Thoracic aorta (tissue), 2 donors: ENCODE results near the gene TFF1. TPM values are rescaled to one million over a fixed set of nuclear protein-coding genes. Genes with fewer than 3 reads are reported as not detected.

Experiments
- ATAC-seq: fragments of 150-250 bp; one replicate; pipeline ENCODE4 v1.8.0; 2017; ENCODE audit warnings: low read depth; ENCODE audit not compliant: insufficient number of reproducible peaks, low FRiP score
- DNase-seq: peaks from one replicate; pipeline ENCODE4 v3.0.0-alpha.2; 2020; ENCODE audit warnings: low spot score
- H3K27ac ChIP-seq, 2 donors: fragments of 200-600 bp; sonication (generic); 1 replicate in 1 of 2; 2 replicates in 1 of 2; pipeline ENCODE4 v1.5.1; 2016; ENCODE audit warnings: mild to moderate bottlenecking in 2 of 2, moderate library complexity in 2 of 2
- H3K27me3 ChIP-seq: fragments of 200-600 bp; sonication (generic); replicated peaks from 2 replicates; pipeline ENCODE4 v1.6.0; 2016; ENCODE audit warnings: mild to moderate bottlenecking; ENCODE audit not compliant: insufficient read depth
- H3K36me3 ChIP-seq: fragments of 200-600 bp; sonication (generic); one replicate; pipeline ENCODE4 v1.5.1; 2016
- H3K4me1 ChIP-seq, 2 donors: fragments of 200-600 bp; sonication (generic); 1 replicate in 1 of 2; 2 replicates in 1 of 2; pipeline versions ENCODE4 v1.5.1 to v1.6.0; 2016; ENCODE audit warnings: low read depth in 2 of 2, mild to moderate bottlenecking in 1 of 2; ENCODE audit not compliant: control insufficient read depth in 1 of 2
- H3K4me3 ChIP-seq: fragments of 200-600 bp; sonication (generic); 2 replicates; pipeline ENCODE4 v1.5.1; 2016; ENCODE audit warnings: mild to moderate bottlenecking
- H3K9me3 ChIP-seq: fragments of 200-600 bp; sonication (generic); 2 replicates; pipeline ENCODE4 v1.5.1; 2016
- total RNA-seq, 2 donors: library from RNA; depleted of rRNA; stranded (reverse); fragments of >200 nt; gene quantifications; one replicate each; pipeline versions ENCODE4 v1.1.0 to v1.2.3, GENCODE V29; 2016
- TF ChIP-seq, protein P1 (sequence below): fragments of 200-600 bp; sonication (generic); IDR thresholded peaks from one replicate; pipeline ENCODE4 v1.5.1; 2019; ENCODE audit warnings: antibody characterized with exemption

The TFF1 gene
- total RNA-seq, 2 donors from 2014 or later = 85.8 TPM; not detected in 1

DNA sequence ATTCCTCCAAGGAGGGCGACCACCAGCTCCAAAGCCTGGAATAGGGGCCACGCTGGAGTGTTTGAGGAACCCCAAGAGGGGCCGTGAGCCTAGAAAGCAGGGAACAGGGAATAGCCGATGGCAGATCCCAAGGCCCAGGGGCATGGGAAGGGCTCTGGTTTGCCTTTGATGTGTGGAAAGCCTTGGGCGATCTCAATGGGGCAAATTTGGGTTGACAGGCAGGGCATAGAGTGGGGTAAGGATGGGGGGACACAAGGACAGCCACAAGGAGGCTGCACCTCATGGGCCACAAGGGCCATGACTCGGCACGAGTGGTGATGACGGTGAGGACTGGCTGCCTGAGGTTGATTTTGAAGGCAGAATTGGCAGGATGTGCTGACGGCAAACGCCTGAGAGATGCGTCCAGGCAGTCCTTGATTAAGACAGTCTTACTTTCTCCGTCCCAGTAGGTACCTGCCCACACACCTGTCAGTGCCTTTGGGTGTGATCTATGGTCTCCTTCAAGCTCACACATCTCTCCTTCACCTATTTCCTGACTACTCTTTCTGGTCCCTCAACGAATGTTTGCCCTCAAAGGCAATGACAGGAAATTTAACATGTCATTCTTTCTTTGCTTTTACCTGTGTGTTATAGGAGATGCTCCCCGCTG is 31.5 kb upstream of the TFF1 start:
- DNase-seq = no peak
- H3K27me3 ChIP-seq = no peaks in the 10 kb centered on the region
- H3K4me3 ChIP-seq = no peak overlapping the region
- H3K9me3 ChIP-seq = peaks cover 3% of the 10 kb centered on the region
- H3K27ac ChIP-seq = no peak overlapping the region
- H3K4me1 ChIP-seq = no peaks in the 10 kb centered on the region
- TF ChIP-seq, protein P1, sequence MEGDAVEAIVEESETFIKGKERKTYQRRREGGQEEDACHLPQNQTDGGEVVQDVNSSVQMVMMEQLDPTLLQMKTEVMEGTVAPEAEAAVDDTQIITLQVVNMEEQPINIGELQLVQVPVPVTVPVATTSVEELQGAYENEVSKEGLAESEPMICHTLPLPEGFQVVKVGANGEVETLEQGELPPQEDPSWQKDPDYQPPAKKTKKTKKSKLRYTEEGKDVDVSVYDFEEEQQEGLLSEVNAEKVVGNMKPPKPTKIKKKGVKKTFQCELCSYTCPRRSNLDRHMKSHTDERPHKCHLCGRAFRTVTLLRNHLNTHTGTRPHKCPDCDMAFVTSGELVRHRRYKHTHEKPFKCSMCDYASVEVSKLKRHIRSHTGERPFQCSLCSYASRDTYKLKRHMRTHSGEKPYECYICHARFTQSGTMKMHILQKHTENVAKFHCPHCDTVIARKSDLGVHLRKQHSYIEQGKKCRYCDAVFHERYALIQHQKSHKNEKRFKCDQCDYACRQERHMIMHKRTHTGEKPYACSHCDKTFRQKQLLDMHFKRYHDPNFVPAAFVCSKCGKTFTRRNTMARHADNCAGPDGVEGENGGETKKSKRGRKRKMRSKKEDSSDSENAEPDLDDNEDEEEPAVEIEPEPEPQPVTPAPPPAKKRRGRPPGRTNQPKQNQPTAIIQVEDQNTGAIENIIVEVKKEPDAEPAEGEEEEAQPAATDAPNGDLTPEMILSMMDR = no peak
- no peaks in the 10 kb centered on the region for H3K36me3 ChIP-seq
- ATAC-seq = no peak

DNA sequence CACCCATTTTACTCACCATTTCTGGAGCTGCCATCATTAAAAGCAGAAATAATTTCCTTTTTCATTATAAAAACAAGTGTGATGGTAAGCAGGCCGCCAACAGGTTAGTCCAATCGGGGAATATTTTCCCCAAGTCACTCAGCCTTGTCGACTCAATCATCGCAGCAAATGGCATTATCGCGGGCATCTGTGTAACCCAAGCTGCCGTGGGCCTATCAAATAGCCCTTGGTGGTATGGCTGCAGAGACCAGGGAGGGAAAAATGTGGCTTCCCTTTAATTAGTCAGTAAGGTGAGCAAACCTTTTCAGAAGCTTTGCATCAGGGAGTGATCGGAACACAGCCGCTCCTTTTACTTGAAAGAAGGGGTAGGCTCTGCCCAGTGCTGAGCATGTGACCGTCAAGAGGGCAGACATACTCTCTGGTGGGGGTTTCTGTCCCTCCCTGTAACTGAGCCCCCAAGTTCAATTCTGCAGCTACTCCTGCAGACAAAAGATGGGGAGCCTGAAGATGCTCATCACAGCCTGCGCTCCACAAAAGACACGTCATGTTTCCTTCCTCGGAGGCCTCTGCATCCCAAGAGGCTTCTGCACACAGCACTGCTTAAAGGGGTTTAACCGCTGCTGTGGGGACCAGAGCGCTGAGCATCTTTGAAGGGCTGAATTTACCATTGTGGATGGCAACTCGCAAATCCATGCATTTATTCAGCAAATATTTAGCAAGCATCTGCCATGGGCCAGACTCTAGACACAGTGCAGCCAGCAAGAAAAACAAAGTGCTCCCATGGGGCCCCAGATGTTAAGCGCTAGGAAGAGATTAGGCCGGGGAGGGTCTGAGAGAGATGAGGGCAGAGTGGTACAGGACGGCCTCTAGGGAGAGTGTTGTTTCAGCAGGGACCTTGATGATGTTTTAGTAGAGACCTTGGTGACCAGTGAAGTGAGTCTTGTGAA is 30.7 kb upstream of the TFF1 start:
- no peak for DNase-seq
- no peaks in the 10 kb centered on the region for H3K36me3 ChIP-seq
- TF ChIP-seq, protein P1 = no peak
- H3K27me3 ChIP-seq = no peaks in the 10 kb centered on the region
- ATAC-seq = no peak
- H3K9me3 ChIP-seq = peaks cover 3% of the 10 kb centered on the region
- H3K4me1 ChIP-seq = no peaks in the 10 kb centered on the region
- no peak overlapping the region for H3K27ac ChIP-seq
- no peak overlapping the region for H3K4me3 ChIP-seq

DNA sequence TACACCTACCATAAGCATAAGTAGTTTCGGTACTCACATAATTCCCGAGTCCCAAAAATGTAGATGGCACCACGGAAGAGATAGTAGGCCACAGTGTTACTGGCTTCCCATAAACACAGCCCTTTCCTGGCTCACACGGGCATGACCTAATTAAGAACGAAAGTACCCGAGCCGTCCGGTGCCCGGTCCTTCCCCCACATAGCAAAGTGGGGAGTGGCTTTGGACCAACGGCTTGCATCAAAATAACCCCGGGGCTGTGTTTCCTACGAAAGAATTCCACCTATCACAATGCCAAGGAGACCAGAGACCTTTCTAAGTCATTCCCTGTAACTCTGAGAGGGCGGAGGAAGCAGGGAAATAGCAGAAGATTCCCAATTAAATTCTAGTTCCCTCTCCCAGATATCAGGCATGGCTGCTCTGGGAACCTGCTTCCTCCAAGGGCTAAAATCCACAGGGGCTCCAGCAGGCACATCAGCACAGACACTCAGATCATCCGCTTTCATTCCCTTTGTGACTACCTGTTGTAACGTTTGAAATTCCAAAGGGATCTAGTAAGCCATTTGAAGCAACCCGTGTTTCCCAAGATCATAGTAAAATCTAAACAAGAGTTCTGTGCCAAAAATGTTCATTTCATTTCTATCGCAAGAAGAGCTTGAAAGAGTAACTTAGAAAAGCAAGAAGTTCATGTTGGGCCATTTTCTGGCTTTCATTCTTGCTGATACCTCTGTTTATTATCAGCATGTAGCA is 29.7 kb upstream of the TFF1 start, which contains the start of gene TMPRSS3:
Gene TMPRSS3, minus strand, starts transcription at position 148 of the 747 bp plus-strand sequence. CDS start 635 bp downstream, outside the sequence.
- no peak within 1 kb of the TSS for H3K4me3 ChIP-seq
- no peaks in the 10 kb centered on the region for H3K4me1 ChIP-seq
- no peak for DNase-seq
- no peak within 1 kb of the TSS for H3K27ac ChIP-seq
- H3K9me3 ChIP-seq = no peaks in the 10 kb centered on the region
- no peak for ATAC-seq
- TF ChIP-seq, protein P1 = no peak
- no peaks in the 10 kb centered on the region for H3K36me3 ChIP-seq
- H3K27me3 ChIP-seq = no peaks in the 10 kb centered on the region

DNA sequence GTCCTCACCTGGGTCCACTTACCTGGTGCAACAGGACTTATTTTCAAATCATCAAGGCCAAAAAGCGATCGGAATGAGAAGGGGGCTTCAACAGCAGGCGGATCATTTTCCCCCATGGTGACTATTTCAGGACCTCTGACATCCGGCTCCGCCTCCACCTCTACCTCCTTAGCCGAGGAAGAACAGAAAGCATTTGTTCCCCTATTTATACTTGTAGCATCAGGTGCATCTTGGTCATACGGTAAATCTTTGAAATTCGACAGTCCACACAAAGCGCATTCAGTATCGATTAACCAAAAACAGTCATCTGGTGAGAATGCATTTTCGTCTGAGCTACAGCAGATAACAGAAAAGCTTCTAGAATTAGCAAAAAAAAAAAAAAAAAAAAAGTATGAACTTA is 29.0 kb upstream of the TFF1 start:
- no peaks in the 10 kb centered on the region for H3K4me1 ChIP-seq
- no peak overlapping the region for H3K4me3 ChIP-seq
- TF ChIP-seq, protein P1 = no peak
- H3K36me3 ChIP-seq = no peaks in the 10 kb centered on the region
- H3K9me3 ChIP-seq = no peaks in the 10 kb centered on the region
- H3K27ac ChIP-seq = no peak overlapping the region
- DNase-seq = no peak
- ATAC-seq = no peak
- H3K27me3 ChIP-seq = no peaks in the 10 kb centered on the region
